HG03432 (cell line): Measurements from ENCODE around the gene C8G.

Source experiments
- ATAC-seq: cut with Tn5 transposase; IDR thresholded peaks from one replicate; pipeline ENCODE4 v1.9.1; 2021; ENCODE audit warnings: mild to moderate bottlenecking, moderate library complexity; ENCODE audit not compliant: unreplicated experiment

Gene C8G

GRCh38 chr9:136964833-136965422 lies 19.9 kb downstream of the C8G start:
- no peak for ATAC-seq

GRCh38 chr9:136965771-136966484 lies 20.9 kb downstream of the C8G start:
- no peak for ATAC-seq

DNA sequence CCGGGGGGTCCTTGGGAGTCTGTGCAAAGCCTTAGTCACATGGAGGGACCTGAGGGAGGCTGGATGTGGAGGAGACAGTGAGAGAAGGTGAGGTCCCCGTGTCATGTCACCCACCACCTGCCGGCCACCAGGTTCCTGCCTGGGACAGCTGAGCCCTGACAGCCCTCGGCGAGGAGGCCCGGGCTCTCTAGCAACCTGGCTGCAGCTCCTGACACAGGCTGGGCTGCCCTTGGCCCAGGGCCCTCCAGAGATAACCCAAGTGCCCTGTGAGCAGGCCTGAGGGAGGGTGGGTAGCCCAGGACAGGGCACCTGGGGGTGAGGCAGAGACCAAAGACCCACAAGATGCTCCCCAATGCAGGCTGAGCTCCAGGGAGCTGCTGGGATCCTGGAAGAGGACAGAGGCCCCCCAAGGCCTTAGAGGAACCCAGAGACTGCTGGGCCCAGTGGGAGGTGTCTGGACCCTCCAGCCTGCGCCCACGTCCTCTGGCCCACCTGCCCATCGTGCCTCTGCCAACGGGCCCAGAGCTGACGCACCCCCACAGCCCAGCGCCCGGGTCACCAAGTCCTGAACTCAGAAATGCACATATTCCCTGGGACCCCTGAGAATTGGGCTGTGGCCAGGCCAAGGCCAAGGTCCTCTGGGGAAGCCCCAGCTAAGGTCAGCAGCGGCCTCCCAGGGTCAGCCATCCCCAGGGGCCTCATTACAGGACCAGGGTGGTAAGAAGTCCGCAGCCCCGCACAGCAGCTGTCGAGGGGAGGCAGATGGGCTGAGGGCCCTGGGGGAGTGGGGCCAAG lies 23.5 kb downstream of the C8G start:
- no peak for ATAC-seq

GRCh38 chr9:136969150-136969549 lies 24.1 kb downstream of the C8G start:
- no peak for ATAC-seq

- ATAC-seq = no peak
Observed at GRCh38 chr9:136969774-136970173, 24.7 kb downstream of the C8G start.

- no peak for ATAC-seq
Observed at GRCh38 chr9:136970361-136970760, 25.3 kb downstream of the C8G start.

GRCh38 chr9:136971746-136972145 lies 26.7 kb downstream of the C8G start:
- ATAC-seq = no peak

DNA sequence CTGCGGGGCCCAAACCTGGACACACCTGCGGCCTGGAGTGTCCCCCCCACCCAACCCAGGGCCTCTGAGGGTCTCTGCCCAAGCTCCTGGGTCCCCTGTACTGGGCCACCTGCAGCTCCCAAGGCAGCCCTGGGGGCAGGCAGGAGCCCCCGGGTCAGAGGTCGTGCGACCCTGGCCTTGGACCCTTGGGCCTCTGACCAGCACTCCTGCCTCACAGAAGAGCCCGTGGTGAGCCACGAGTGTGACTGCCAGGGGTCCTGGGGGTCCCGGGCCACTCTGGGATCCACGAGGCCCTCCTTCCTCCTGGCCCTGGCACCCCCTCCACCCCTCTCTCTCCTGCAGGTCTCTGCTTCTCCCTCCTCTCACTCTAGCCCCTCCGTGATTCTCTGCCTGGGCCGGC lies 27.3 kb downstream of the C8G start:
- no peak for ATAC-seq

DNA sequence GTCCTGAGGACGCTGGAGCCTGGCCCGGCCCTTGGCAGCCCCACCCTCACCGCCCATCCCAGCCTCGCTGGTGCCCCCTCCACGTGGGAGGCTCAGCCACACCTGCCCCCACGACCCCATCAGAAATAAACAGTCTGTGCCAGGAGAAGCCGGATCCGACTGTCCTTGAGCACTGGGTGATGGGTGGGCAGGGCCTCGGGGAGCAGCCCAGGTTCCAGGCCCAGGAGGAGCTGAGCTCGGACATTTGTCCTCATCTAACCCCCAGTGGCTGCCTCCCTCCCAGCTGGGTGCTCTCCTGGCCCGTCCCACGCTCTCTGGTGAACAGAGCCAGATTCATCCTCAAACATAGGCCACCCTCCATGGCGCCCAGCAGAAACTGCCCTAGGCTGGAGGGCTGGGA lies 27.7 kb downstream of the C8G start:
- no peak for ATAC-seq

- ATAC-seq = no peak
Observed at GRCh38 chr9:136973618-136974617, 28.9 kb downstream of the C8G start.

DNA sequence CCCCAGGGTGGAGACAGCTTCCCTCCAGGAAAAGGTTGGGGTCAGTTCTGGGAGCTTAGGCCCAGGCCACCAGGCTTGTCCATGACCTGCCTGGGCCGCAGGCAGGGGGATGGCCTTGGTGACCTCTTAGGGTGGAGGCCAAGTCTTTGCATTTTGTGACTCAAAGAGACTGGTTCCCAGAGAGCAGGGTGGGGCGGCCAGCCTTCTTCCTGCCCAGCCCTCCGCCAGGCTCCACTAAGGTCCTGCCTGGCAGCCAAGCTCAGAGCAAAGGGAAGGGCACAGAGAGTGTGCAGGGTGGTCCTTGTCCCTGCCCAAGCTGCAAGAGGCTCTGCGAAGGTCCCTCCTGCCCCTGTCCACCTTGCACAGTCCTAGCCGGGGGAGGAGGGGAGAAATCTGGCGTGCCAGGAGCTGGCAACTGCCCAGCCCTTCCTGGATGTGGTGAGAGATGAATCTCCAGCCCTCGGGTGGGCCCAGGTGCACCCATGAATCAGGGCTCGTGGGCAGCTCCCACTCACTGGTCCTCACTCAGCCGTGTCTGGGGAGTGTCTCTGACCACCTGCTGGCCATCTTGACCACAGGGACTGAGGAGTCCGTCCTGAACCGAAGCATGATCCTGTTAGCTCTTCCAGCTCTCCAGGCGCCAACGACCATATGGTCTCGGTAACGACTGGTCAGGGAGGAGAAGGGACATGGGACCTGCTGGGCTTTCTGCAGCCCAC lies 29.9 kb downstream of the C8G start:
- ATAC-seq = no peak

GRCh38 chr9:136975644-136976043 lies 30.6 kb downstream of the C8G start:
- no peak for ATAC-seq

DNA sequence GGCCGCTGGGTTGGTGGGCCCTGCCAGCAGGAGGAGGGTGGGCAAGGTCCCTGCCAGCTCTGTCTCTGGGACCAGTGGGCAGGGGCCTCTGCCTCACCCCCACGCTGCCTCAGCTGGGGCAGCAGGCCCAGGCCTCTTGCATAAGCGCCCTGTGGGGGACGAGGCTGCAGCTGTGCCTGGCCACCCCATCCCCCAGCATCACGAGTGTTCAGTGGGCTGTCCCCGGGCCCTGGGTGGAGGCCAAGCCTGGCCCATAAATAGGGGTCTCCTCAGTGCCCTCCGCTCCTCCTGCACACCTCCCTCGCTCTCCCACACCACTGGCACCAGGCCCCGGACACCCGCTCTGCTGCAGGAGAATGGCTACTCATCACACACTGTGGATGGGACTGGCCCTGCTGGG lies 32.2 kb downstream of the C8G start, which contains the start of gene PTGDS:
Gene PTGDS (plus strand): TSS at position 282 of the 400 bp plus-strand sequence. CDS start 75 bp downstream, at position 357.
- no peak for ATAC-seq

- no peak for ATAC-seq
Observed at GRCh38 chr9:136977649-136978072, 32.6 kb downstream of the C8G start.

DNA sequence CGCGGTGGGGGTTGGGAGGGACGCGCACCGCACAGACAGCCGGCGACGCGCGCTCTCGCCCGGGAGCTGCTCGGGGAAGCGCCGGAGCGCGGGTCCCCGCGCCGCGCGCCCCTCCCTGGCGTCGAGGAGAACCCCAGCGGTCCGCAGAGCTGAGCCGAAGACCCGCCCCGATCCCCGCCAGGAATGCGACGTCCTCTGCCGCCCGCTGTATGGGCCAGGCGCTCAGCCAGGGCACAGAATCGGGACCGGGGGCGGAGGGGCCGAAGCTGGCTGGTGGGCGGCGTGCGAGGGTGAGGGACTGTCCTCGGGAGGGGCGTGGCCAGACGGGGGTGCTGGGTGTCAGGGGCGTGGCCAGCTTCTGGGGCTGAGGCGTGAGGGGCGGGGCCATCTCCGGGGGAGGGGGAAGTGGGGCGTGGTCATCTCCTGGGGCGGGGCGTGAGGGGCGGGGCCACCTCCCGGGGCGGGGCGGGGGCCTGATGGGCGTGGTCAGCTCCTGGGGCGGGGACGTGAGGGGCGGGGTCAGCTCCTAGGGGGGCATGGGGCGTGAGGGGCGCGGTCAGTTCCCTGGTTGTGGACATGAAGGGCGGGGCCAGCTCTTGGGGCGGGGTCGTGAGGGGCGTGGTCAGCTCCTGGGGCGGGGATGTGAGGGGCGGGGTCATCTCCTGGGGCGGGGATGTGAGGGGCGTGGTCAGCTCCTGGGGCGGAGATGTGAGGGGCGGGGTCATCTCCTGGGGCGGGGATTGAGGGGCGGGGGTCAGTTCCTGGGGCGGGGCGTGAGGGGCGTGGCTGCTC lies 33.2 kb downstream of the C8G start:
- ATAC-seq = no peak

GRCh38 chr9:136978865-136979544 lies 34.0 kb downstream of the C8G start:
- no peak for ATAC-seq

DNA sequence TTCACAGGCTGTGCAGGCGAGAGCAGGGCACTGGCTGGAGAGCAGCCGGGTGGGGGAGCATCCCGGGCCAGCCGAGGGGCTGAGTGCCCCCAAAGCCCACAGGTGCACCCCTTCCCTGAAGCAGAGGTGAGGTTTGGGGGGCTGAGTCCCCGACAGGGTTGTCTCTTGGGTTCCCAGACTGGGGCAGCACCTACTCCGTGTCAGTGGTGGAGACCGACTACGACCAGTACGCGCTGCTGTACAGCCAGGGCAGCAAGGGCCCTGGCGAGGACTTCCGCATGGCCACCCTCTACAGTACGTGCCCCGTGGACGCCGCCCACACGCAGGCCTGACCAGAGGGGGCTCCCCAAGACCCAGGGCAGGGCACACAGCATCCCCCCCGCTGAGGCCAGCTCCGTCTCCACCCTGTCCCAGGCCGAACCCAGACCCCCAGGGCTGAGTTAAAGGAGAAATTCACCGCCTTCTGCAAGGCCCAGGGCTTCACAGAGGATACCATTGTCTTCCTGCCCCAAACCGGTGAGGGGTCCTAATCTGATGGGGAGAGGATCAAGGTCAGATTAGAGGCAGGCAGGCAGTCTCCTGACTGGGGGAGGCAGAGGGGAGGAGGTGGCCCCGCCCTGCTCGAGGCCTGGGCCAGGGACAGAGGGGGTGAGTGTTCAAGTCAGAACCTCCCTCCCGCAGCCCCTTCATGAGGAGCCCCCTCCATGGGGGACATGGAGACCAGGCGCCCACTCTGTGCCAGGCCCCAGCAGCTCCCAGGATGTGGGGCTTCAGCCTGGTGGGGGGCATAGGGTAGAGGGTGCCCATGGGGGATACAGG lies 34.9 kb downstream of the C8G start:
- no peak for ATAC-seq
